ENCODE data around the gene GRID1.

GRCh38 chr10:85978566-85979358 lies 387.8 kb downstream of the GRID1 start:
- TF ChIP-seq CTCF (tag by site-specific recombination; IDR thresholded peaks at IDR 0.05) (no peak), GLI4 (tag by site-specific recombination; IDR thresholded peaks at IDR 0.05) (no peak), ZNF701 (tag by site-specific recombination; IDR thresholded peaks at IDR 0.05) (no peak), ZBTB7A (tag by site-specific recombination; IDR thresholded peaks at IDR 0.05; ENCODE audit: low read depth) (no peak), KLF16 (tag by site-specific recombination; IDR thresholded peaks at IDR 0.05) (no peak), ZNF214 (tag by site-specific recombination; IDR thresholded peaks at IDR 0.05; ENCODE audit: borderline replicate concordance) (no peak), ZNF777 (tag by site-specific recombination; IDR thresholded peaks at IDR 0.05; ENCODE audit: borderline replicate concordance) (no peak), PBX3 (CRISPR knock-in tag; IDR thresholded peaks at IDR 0.05) (no peak), ZBTB44 (tag by site-specific recombination; IDR thresholded peaks at IDR 0.05) (no peak), PATZ1 (tag by site-specific recombination; IDR thresholded peaks at IDR 0.05) (no peak), ZBTB8A (tag by site-specific recombination; IDR thresholded peaks at IDR 0.05) (no peak), ZNF639 (tag by site-specific recombination; IDR thresholded peaks at IDR 0.05) (no peak)
